Gastroesophageal sphincter (tissue), 3 donors: Measurements from ENCODE around the gene ATF5.

Experiments
- CTCF ChIP-seq, 4 experiments: fragments of 200-600 bp in 2 of 4; fragments of 450-650 bp in 2 of 4; sonication (generic) in 1 of 4; IDR thresholded peaks; one replicate each; pipeline ENCODE4 v1.5.1; 2017 to 2019; ENCODE audit warnings: antibody characterized with exemption in 4 of 4, mild to moderate bottlenecking in 2 of 4, moderate library complexity in 2 of 4
- POLR2A ChIP-seq, 2 donors: fragments of 450-650 bp; IDR thresholded peaks; one replicate each; pipeline ENCODE4 v1.6.1; 2017; ENCODE audit warnings: antibody characterized with exemption in 2 of 2, mild to moderate bottlenecking in 2 of 2, moderate library complexity in 1 of 2
- POLR2AphosphoS5 ChIP-seq: sonication (generic); formaldehyde crosslinking; IDR thresholded peaks from one replicate; pipeline ENCODE4 v1.6.1; 2017; ENCODE audit warnings: antibody characterized with exemption

GRCh38 chr19:49932041-49932451 is 3.0 kb downstream of the ATF5 start:
- TF ChIP-seq POLR2AphosphoS5 (no peak), CTCF (IDR thresholded peaks at IDR 0.05) (no peak), POLR2A (IDR thresholded peaks at IDR 0.05) (no peak)
